ENCODE results near the gene SRPK1.

The SRPK1 gene

DNA sequence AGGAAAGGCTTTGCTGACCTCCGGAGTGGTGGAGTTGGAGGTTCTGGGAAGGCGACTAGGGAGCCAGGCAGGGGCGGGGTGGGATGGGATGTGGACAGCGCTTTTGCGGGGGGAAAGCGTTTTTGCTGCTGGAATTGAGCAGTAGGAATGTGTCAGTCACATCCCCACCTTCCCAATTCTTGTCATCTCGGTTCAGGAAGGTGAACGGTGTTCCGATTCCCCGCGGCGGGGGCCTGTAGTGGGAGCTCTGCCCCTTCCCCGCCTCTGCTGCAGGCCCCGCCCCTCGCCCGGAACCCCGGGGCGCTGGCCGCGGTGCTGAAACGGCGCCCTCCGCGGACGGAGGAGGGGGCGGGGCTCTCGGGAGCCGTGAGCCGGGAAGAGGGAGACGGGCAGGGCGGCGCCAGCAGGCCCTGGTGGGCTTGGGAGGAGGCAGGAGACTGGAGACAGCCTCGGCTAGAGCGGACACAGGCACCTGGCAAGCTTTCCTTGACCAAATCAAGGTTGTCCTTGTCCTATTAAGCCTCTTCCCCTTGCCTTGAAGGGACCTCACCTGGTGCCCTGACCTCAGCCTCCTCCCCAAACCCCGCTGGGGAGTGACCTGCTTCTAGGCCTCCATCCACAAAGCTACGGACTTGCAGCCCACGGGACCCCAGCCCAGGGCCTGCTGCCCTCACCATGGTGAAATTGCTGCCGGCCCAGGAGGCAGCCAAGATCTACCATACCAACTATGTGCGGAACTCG lies 115.7 kb downstream of the SRPK1 start, which contains the start of gene LHFPL5 (continued):
- TF ChIP-seq, protein P1, sequence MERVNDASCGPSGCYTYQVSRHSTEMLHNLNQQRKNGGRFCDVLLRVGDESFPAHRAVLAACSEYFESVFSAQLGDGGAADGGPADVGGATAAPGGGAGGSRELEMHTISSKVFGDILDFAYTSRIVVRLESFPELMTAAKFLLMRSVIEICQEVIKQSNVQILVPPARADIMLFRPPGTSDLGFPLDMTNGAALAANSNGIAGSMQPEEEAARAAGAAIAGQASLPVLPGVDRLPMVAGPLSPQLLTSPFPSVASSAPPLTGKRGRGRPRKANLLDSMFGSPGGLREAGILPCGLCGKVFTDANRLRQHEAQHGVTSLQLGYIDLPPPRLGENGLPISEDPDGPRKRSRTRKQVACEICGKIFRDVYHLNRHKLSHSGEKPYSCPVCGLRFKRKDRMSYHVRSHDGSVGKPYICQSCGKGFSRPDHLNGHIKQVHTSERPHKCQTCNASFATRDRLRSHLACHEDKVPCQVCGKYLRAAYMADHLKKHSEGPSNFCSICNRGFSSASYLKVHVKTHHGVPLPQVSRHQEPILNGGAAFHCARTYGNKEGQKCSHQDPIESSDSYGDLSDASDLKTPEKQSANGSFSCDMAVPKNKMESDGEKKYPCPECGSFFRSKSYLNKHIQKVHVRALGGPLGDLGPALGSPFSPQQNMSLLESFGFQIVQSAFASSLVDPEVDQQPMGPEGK (CRISPR knock-in tag; IDR thresholded peaks at IDR 0.05; ENCODE audit: borderline replicate concordance): no peak
- TF ChIP-seq ZNF565 (CRISPR knock-in tag; conservative IDR thresholded peaks at IDR 0.05; ENCODE audit: low read depth): peak; percentile 50; the same call in 1 of the 2 replicates
- TF ChIP-seq ARNTL (CRISPR knock-in tag; IDR thresholded peaks at IDR 0.05; ENCODE audit: borderline replicate concordance, low read depth): no peak
- no peak for TF ChIP-seq TOX (CRISPR knock-in tag; IDR thresholded peaks at IDR 0.05; ENCODE audit: borderline replicate concordance)
- TF ChIP-seq, protein P2, sequence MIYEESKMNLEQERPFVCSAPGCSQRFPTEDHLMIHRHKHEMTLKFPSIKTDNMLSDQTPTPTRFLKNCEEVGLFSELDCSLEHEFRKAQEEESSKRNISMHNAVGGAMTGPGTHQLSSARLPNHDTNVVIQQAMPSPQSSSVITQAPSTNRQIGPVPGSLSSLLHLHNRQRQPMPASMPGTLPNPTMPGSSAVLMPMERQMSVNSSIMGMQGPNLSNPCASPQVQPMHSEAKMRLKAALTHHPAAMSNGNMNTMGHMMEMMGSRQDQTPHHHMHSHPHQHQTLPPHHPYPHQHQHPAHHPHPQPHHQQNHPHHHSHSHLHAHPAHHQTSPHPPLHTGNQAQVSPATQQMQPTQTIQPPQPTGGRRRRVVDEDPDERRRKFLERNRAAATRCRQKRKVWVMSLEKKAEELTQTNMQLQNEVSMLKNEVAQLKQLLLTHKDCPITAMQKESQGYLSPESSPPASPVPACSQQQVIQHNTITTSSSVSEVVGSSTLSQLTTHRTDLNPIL (CRISPR knock-in tag; IDR thresholded peaks at IDR 0.05; ENCODE audit: low read depth): no peak
- TF ChIP-seq GLIS3 (CRISPR knock-in tag; IDR thresholded peaks at IDR 0.05): no peak
- TF ChIP-seq SNAI2 (CRISPR knock-in tag; IDR thresholded peaks at IDR 0.05): peak; percentile 75; the same call in 1 of the 2 replicates
- no peak for TF ChIP-seq BACH2 (CRISPR knock-in tag; IDR thresholded peaks at IDR 0.05; ENCODE audit: borderline replicate concordance)
- no peak for TF ChIP-seq OSR1 (CRISPR knock-in tag; IDR thresholded peaks at IDR 0.05)
- TF ChIP-seq, protein P3, sequence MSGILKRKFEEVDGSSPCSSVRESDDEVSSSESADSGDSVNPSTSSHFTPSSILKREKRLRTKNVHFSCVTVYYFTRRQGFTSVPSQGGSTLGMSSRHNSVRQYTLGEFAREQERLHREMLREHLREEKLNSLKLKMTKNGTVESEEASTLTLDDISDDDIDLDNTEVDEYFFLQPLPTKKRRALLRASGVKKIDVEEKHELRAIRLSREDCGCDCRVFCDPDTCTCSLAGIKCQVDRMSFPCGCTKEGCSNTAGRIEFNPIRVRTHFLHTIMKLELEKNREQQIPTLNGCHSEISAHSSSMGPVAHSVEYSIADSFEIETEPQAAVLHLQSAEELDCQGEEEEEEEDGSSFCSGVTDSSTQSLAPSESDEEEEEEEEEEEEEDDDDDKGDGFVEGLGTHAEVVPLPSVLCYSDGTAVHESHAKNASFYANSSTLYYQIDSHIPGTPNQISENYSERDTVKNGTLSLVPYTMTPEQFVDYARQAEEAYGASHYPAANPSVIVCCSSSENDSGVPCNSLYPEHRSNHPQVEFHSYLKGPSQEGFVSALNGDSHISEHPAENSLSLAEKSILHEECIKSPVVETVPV (CRISPR knock-in tag; IDR thresholded peaks at IDR 0.05): no peak

DNA sequence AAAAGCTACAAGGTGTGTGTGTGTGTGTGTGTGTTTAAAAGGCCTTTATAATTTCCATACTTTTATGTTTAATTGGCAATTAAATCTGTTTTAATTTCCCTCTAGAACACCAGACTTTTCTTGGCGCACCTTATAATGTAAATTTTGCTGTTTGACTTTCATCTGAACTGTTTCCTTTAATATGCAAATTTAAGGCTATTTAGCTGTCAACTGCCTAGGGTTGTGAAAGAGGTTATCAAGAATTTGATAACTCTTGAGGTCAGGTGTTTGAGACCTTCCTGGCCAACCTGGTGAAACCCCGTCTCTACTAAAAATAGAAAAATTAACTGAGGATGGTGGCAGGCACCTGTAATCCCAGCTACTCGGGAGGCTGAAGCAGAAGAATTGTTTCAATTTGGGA lies 119.8 kb downstream of the SRPK1 start:
- no peak for ATAC-seq
- TF ChIP-seq ESRRG (CRISPR knock-in tag; IDR thresholded peaks at IDR 0.05) (no peak), ZFP3 (CRISPR knock-in tag; IDR thresholded peaks at IDR 0.05) (no peak), ZNF70 (CRISPR knock-in tag; IDR thresholded peaks at IDR 0.05) (no peak), SNAI2 (CRISPR knock-in tag; IDR thresholded peaks at IDR 0.05) (no peak), CSDC2 (CRISPR knock-in tag; IDR thresholded peaks at IDR 0.05) (no peak), GLIS3 (CRISPR knock-in tag; IDR thresholded peaks at IDR 0.05) (no peak), RARB (CRISPR knock-in tag; IDR thresholded peaks at IDR 0.05) (no peak)
- TF ChIP-seq, protein P1 (CRISPR knock-in tag; IDR thresholded peaks at IDR 0.05; ENCODE audit: borderline replicate concordance): no peak
- TF ChIP-seq, protein P3 (CRISPR knock-in tag; IDR thresholded peaks at IDR 0.05): no peak

DNA sequence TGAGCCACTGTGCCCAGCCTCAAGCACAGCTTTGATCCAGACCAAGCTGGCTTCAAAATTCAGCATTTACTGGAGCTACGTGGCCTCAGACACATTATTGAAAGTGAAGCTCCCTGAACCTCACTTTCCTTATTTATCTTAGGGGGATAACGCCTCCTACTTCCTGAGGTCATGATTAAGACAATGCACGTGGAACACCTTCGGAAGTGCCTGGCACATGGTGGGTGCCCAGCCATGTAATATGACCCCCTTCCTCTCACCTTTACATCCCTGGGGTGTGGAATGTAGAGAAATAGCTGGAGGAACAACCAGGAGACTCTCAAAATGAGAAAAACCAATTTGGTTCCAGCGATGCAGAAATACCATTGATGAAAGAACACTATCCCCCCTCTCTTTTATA lies 122.2 kb downstream of the SRPK1 start:
- no peak for ATAC-seq
- no peak for TF ChIP-seq ZNF565 (CRISPR knock-in tag; conservative IDR thresholded peaks at IDR 0.05; ENCODE audit: low read depth)
- TF ChIP-seq SNAI2 (CRISPR knock-in tag; IDR thresholded peaks at IDR 0.05): no peak
- TF ChIP-seq ZC3H10 (CRISPR knock-in tag; IDR thresholded peaks at IDR 0.05): no peak
- no peak for TF ChIP-seq PPARA (CRISPR knock-in tag; IDR thresholded peaks at IDR 0.05; ENCODE audit: borderline replicate concordance)

DNA sequence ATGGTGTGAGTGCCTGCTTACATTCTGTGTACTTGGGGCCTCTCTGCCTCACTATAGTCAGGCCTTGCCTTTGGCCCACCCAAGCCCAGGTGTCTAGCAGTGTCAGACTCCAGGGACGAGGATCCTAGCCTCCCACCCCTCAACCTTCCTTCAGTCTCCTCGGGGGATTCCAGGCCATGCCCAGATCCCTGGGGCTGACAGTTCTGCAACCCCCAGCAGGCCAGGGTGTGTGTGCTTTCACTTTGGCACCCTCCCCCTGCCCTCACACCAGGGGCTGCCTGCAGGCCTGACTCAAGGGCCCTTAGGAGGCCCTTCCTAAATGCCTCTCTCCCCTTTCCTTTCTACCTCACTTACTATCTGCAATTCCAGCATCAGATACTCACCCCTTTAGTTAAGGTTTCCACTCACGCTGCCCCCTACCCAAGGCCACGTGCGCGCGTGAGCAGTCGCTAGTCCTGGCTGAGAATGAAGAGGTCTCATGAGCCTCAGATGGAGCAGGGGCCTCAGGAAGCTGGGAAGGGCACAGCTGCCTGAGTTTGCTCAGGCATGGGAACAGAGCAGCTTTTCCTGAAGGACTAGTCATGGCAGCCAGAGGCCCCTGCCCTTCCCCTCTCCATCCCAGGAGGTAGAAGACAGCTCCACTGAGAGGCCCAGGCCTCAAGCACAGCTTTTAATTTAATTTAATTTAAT lies 122.9 kb downstream of the SRPK1 start:
- ATAC-seq: no peak
- TF ChIP-seq, protein P3 (CRISPR knock-in tag; IDR thresholded peaks at IDR 0.05): no peak
- TF ChIP-seq, protein P4, sequence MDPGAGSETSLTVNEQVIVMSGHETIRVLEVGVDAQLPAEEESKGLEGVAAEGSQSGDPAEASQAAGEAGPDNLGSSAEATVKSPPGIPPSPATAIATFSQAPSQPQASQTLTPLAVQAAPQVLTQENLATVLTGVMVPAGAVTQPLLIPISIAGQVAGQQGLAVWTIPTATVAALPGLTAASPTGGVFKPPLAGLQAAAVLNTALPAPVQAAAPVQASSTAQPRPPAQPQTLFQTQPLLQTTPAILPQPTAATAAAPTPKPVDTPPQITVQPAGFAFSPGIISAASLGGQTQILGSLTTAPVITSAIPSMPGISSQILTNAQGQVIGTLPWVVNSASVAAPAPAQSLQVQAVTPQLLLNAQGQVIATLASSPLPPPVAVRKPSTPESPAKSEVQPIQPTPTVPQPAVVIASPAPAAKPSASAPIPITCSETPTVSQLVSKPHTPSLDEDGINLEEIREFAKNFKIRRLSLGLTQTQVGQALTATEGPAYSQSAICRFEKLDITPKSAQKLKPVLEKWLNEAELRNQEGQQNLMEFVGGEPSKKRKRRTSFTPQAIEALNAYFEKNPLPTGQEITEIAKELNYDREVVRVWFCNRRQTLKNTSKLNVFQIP (CRISPR knock-in tag; IDR thresholded peaks at IDR 0.05; ENCODE audit: borderline replicate concordance, low read depth): no peak
- TF ChIP-seq, protein P5, sequence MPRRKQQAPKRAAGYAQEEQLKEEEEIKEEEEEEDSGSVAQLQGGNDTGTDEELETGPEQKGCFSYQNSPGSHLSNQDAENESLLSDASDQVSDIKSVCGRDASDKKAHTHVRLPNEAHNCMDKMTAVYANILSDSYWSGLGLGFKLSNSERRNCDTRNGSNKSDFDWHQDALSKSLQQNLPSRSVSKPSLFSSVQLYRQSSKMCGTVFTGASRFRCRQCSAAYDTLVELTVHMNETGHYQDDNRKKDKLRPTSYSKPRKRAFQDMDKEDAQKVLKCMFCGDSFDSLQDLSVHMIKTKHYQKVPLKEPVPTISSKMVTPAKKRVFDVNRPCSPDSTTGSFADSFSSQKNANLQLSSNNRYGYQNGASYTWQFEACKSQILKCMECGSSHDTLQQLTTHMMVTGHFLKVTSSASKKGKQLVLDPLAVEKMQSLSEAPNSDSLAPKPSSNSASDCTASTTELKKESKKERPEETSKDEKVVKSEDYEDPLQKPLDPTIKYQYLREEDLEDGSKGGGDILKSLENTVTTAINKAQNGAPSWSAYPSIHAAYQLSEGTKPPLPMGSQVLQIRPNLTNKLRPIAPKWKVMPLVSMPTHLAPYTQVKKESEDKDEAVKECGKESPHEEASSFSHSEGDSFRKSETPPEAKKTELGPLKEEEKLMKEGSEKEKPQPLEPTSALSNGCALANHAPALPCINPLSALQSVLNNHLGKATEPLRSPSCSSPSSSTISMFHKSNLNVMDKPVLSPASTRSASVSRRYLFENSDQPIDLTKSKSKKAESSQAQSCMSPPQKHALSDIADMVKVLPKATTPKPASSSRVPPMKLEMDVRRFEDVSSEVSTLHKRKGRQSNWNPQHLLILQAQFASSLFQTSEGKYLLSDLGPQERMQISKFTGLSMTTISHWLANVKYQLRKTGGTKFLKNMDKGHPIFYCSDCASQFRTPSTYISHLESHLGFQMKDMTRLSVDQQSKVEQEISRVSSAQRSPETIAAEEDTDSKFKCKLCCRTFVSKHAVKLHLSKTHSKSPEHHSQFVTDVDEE (CRISPR knock-in tag; IDR thresholded peaks at IDR 0.05): no peak
- TF ChIP-seq ARNTL (CRISPR knock-in tag; IDR thresholded peaks at IDR 0.05; ENCODE audit: borderline replicate concordance, low read depth) (no peak), BACH2 (CRISPR knock-in tag; IDR thresholded peaks at IDR 0.05; ENCODE audit: borderline replicate concordance) (no peak)
